ENCODE data around the gene ZNF708. TPM values are rescaled to one million over a fixed set of nuclear protein-coding genes. Genes with fewer than 3 reads are reported as not detected.

Gene ZNF708
- total RNA-seq, 3 donors from 2014 or later (not counting 1 experiment from before 2014, with no cell fraction given), result 21.2 to 24.4 (median 24.4) TPM

- WGBS (ENCODE audit: insufficient coverage), result 77% methylated on average over 1 of the region's 1 CpG
- Mint-ChIP-seq H3K27me3 (ENCODE audit: low read depth in 2 of 2) (no peaks in the 10 kb centered on the region), H3K36me3 (no peaks in the 10 kb centered on the region), H3K27ac (no peak overlapping the region), H3K4me3 (no peak overlapping the region), H3K9me3 (peaks cover 2 to 9% of the 10 kb centered on the region in 2 donors), H3K4me1 (no peaks in the 10 kb centered on the region)
- no peaks in the 10 kb centered on the region for H3K4me1 ChIP-seq (ENCODE audit: control insufficient read depth, insufficient read depth, low read length)
- H3K27ac ChIP-seq (ENCODE audit: low read length), result no peak overlapping the region
- no peaks in the 10 kb centered on the region for H3K36me3 ChIP-seq (ENCODE audit: control insufficient read depth, insufficient read depth, low read length)
- no peaks in the 10 kb centered on the region for H3K27me3 ChIP-seq (ENCODE audit: control insufficient read depth, insufficient read depth, low read length)
- H3K4me3 ChIP-seq (ENCODE audit: low read length), result no peak overlapping the region
- H3K9me3 ChIP-seq (ENCODE audit: control insufficient read depth, insufficient read depth, low read length), result peaks cover 5% of the 10 kb centered on the region
- no peak for ATAC-seq
- no peak for DNase-seq
- intact Hi-C loops (cut with micrococcal nuclease), result no loop called here
- TF ChIP-seq CTCF (IDR thresholded peaks at IDR 0.05), result no peak
Measured at GRCh38 chr19:21256722-21257121, 72.5 kb downstream of the ZNF708 start.

Other genes starting within 250 kb of the ZNF708 start
- 10 to 100 TPM; 12.5 to 15.0 (median 14.7) TPM for gene ZNF714, start 247.2 kb downstream of the ZNF708 start, total RNA-seq
- 10 to 100 TPM; 30.1 to 39.7 (median 30.4) TPM for gene ZNF431, start 187.4 kb downstream of the ZNF708 start, total RNA-seq
- 10 to 100 TPM; 11.4 to 22.9 (median 14.7) TPM for gene ZNF738, start 29.6 kb upstream of the ZNF708 start, total RNA-seq
- gene ZNF493, start 67.7 kb upstream of the ZNF708 start, total RNA-seq, result 10 to 100 TPM; 48.1 to 57.0 (median 50.4) TPM
- gene ZNF429, start 176.2 kb upstream of the ZNF708 start, total RNA-seq, result 10 to 100 TPM; 15.7 to 21.0 (median 18.7) TPM